HepG2 (cell line): ENCODE results near the gene SRI. TPM values are rescaled to one million over a fixed set of nuclear protein-coding genes. Genes with fewer than 3 reads are reported as not detected.
A peak's percentile ranks its signal among the peaks of the same experiment; 100 is the strongest.

ENCODE experiments used
- ELK4 ChIP-seq: sonication (generic); formaldehyde crosslinking; IDR thresholded peaks from 2 replicates; pipeline ENCODE4 v1.9.0; 2021; ENCODE audit warnings: missing genetic modification reagents, borderline replicate concordance
- HDAC6 ChIP-seq: fragments of 200-600 bp; sonication (generic); IDR thresholded peaks from 2 replicates; pipeline ENCODE4 v1.7.0; 2017; ENCODE audit warnings: mild to moderate bottlenecking, antibody characterized with exemption, low read length, low read depth
- HIVEP1 ChIP-seq: sonication (generic); formaldehyde crosslinking; IDR thresholded peaks from 2 replicates; pipeline ENCODE4 v1.4.0; 2020; ENCODE audit warnings: mild to moderate bottlenecking, missing genetic modification reagents
- MIER2 ChIP-seq: IDR thresholded peaks from 2 replicates; pipeline ENCODE4 v1.6.1; 2016; ENCODE audit warnings: missing biosample characterization, missing genetic modification reagents
- NR2F6 ChIP-seq, 2 experiments: IDR thresholded peaks; 2 replicates each; pipeline ENCODE4 v1.6.1; 2016; ENCODE audit warnings: antibody characterized with exemption in 1 of 2, mild to moderate bottlenecking in 1 of 2
- PBX3 ChIP-seq: sonication (generic); formaldehyde crosslinking; IDR thresholded peaks from 2 replicates; pipeline ENCODE4 v1.8.1; 2023; ENCODE audit warnings: missing genetic modification reagents, inconsistent platforms, borderline replicate concordance
- SNAPC4 ChIP-seq: sonication (generic); formaldehyde crosslinking; IDR thresholded peaks from 2 replicates; pipeline ENCODE4 v1.4.0; 2020; ENCODE audit warnings: mild to moderate bottlenecking, missing genetic modification reagents
- SOX13 ChIP-seq, 3 experiments: fragments of 450-650 bp in 1 of 3; sonication (generic) in 1 of 3; formaldehyde crosslinking in 1 of 3; IDR thresholded peaks in 2 of 3; conservative IDR thresholded peaks in 1 of 3; 2 replicates each; pipeline versions ENCODE4 v1.5.0 to v1.6.1; 2016 to 2020; ENCODE audit warnings: antibody characterized with exemption in 1 of 3, mild to moderate bottlenecking in 1 of 3, missing compliant biosample characterization in 1 of 3, missing genetic modification reagents in 1 of 3, moderate library complexity in 1 of 3
- ZKSCAN5 ChIP-seq: sonication (generic); formaldehyde crosslinking; IDR thresholded peaks from 2 replicates; pipeline ENCODE4 v1.5.1; 2020; ENCODE audit warnings: mild to moderate bottlenecking, missing genetic modification reagents
- ZNF343 ChIP-seq: sonication (generic); formaldehyde crosslinking; IDR thresholded peaks from 2 replicates; pipeline ENCODE4 v1.4.0; 2020; ENCODE audit warnings: mild to moderate bottlenecking, missing genetic modification reagents
- ZNF530 ChIP-seq: sonication (generic); formaldehyde crosslinking; IDR thresholded peaks from 2 replicates; pipeline ENCODE4 v1.5.0; 2020; ENCODE audit warnings: low read depth, mild to moderate bottlenecking, missing genetic modification reagents
- ZNF558 ChIP-seq: sonication (generic); formaldehyde crosslinking; IDR thresholded peaks from 2 replicates; pipeline ENCODE4 v1.9.0; 2022; ENCODE audit warnings: mild to moderate bottlenecking, missing genetic modification reagents, borderline replicate concordance
- polyA plus RNA-seq, 8 experiments: library from polyadenylated mRNA; depleted of rRNA in 3 of 8; stranded (reverse) in 7 of 8; unstranded in 1 of 8; fragments of >200 nt; fragmentation: Illumina TruSeq in 4 of 8; extraction: Trizol in 4 of 8; gene quantifications; 2 replicates each; pipeline versions ENCODE4 v1.2.1 to v1.2.3, GENCODE V29; 2011 to 2016; ENCODE audit warnings: low read depth in 4 of 8, missing spikeins in 1 of 8, mixed read lengths in 1 of 8; ENCODE audit not compliant: insufficient read depth in 1 of 8
- total RNA-seq, 5 experiments: library from RNA; depleted of rRNA; stranded (reverse); fragments of >200 nt; fragmentation: Illumina TruSeq; extraction: Trizol; gene quantifications; 2 replicates each; pipeline ENCODE4 v1.2.3, GENCODE V29; 2016; ENCODE audit warnings: low read depth in 1 of 5
- TF ChIP-seq, protein P1 (sequence below): sonication (generic); formaldehyde crosslinking; IDR thresholded peaks from 2 replicates; pipeline ENCODE4 v1.5.1; 2020; ENCODE audit warnings: missing genetic modification reagents, mild to moderate bottlenecking, borderline replicate concordance
- TF ChIP-seq, protein P2 (sequence below), 2 experiments: fragments of 450-650 bp in 1 of 2; sonication (generic) in 1 of 2; formaldehyde crosslinking; IDR thresholded peaks; 2 replicates each; pipeline versions ENCODE4 v1.5.0 to v1.8.0; 2020 to 2022; ENCODE audit warnings: mild to moderate bottlenecking in 1 of 2, missing genetic modification reagents in 1 of 2
- TF ChIP-seq, protein P3 (sequence below): sonication (generic); formaldehyde crosslinking; conservative IDR thresholded peaks from 2 replicates; pipeline ENCODE4 v1.4.0; 2020; ENCODE audit warnings: mild to moderate bottlenecking, missing genetic modification reagents, moderate library complexity

Gene SRI
- total and polyA plus RNA-seq, 2 of the 13 experiments (the other 11 are each of a cell fraction or from before 2014, with no cell fraction given) = 0.33 TPM; not detected in 1

GRCh38 chr7:88226201-88226600 lies 6.4 kb upstream of the SRI start (continued):
- TF ChIP-seq, protein P1, sequence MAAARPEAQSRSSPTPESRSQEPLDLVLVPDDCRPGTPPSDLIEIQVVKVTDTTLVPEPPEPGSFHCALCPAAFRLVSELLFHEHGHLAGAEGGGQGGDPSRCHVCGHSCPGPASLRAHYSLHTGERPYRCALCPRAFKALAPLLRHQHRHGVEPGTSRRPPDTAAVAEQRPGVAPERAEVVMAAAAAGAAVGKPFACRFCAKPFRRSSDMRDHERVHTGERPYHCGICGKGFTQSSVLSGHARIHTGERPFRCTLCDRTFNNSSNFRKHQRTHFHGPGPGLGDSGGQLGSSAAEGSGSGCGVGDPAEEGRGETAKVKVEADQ = no peak
- TF ChIP-seq, protein P2, sequence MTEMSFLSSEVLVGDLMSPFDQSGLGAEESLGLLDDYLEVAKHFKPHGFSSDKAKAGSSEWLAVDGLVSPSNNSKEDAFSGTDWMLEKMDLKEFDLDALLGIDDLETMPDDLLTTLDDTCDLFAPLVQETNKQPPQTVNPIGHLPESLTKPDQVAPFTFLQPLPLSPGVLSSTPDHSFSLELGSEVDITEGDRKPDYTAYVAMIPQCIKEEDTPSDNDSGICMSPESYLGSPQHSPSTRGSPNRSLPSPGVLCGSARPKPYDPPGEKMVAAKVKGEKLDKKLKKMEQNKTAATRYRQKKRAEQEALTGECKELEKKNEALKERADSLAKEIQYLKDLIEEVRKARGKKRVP (CRISPR knock-in tag; IDR thresholded peaks at IDR 0.05) = no peak
- TF ChIP-seq PBX3 (CRISPR knock-in tag) (no peak), ZKSCAN5 (CRISPR knock-in tag) (no peak), HIVEP1 (CRISPR knock-in tag) (no peak), ELK4 (CRISPR knock-in tag) (no peak), ZNF558 (CRISPR knock-in tag) (no peak), NR2F6 (IDR thresholded peaks at IDR 0.05) (no peak; the same call in 1 of the 2 replicates), NR2F6 (CRISPR knock-in tag; IDR thresholded peaks at IDR 0.05) (peak; percentile 49; the same call in 1 of the 2 replicates), SOX13 (IDR thresholded peaks at IDR 0.05) (no peak), SOX13 (CRISPR knock-in tag; conservative IDR thresholded peaks at IDR 0.05 in 1 of 2, IDR thresholded peaks at IDR 0.05 in 1 of 2) (peak in 1 of 2 experiments; percentile 41; a peak in 1 of 4 replicates), MIER2 (CRISPR knock-in tag) (no peak), HDAC6 (no peak), ZNF530 (CRISPR knock-in tag) (no peak), SNAPC4 (CRISPR knock-in tag) (no peak), ZNF343 (CRISPR knock-in tag) (no peak)
- TF ChIP-seq, protein P3, sequence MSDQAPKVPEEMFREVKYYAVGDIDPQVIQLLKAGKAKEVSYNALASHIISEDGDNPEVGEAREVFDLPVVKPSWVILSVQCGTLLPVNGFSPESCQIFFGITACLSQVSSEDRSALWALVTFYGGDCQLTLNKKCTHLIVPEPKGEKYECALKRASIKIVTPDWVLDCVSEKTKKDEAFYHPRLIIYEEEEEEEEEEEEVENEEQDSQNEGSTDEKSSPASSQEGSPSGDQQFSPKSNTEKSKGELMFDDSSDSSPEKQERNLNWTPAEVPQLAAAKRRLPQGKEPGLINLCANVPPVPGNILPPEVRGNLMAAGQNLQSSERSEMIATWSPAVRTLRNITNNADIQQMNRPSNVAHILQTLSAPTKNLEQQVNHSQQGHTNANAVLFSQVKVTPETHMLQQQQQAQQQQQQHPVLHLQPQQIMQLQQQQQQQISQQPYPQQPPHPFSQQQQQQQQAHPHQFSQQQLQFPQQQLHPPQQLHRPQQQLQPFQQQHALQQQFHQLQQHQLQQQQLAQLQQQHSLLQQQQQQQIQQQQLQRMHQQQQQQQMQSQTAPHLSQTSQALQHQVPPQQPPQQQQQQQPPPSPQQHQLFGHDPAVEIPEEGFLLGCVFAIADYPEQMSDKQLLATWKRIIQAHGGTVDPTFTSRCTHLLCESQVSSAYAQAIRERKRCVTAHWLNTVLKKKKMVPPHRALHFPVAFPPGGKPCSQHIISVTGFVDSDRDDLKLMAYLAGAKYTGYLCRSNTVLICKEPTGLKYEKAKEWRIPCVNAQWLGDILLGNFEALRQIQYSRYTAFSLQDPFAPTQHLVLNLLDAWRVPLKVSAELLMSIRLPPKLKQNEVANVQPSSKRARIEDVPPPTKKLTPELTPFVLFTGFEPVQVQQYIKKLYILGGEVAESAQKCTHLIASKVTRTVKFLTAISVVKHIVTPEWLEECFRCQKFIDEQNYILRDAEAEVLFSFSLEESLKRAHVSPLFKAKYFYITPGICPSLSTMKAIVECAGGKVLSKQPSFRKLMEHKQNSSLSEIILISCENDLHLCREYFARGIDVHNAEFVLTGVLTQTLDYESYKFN (CRISPR knock-in tag) = no peak
